SHP77 treated with DMSO at 0.1 percent for 48 hours (cell line): Measurements from ENCODE around the gene PLA2G5.
"Not testable (repeated sequence)": the region's sequence is repeated elsewhere in the genome, so short reads cannot be mapped to it uniquely, and the experiment has no call there.

Source experiments
- DNase-seq: peaks from one replicate; lab custom pipeline; 2025; lab: John Stamatoyannopoulos, UW

Gene PLA2G5

GRCh38 chr1:20119347-20119746, 49.4 kb downstream of the PLA2G5 start, which contains the start of gene PLA2G2D:
Gene PLA2G2D, minus strand, starts transcription at chr1:20119536. Its CDS starts 38 bp downstream, at chr1:20119498.
- no peak for DNase-seq

- DNase-seq: no peak
Observed at GRCh38 chr1:20120796-20121195, 50.8 kb downstream of the PLA2G5 start.

GRCh38 chr1:20123722-20124455, 53.9 kb downstream of the PLA2G5 start:
- DNase-seq: no peak

GRCh38 chr1:20124456-20125057, 54.6 kb downstream of the PLA2G5 start:
- DNase-seq: no peak

- no peak for DNase-seq
Observed at GRCh38 chr1:20125100-20125499, 55.1 kb downstream of the PLA2G5 start.

GRCh38 chr1:20126041-20126805, 56.2 kb downstream of the PLA2G5 start:
- no peak for DNase-seq

GRCh38 chr1:20126806-20127440, 56.9 kb downstream of the PLA2G5 start:
- no peak for DNase-seq

GRCh38 chr1:20130518-20130917, 60.5 kb downstream of the PLA2G5 start:
- DNase-seq: not testable (repeated sequence)

- DNase-seq: no peak
Observed at GRCh38 chr1:20134995-20135394, 65.0 kb downstream of the PLA2G5 start.

- no peak for DNase-seq
Observed at GRCh38 chr1:20136249-20136648, 66.3 kb downstream of the PLA2G5 start.

- DNase-seq: no peak
Observed at GRCh38 chr1:20137055-20137454, 67.1 kb downstream of the PLA2G5 start.

- DNase-seq: no peak
Observed at GRCh38 chr1:20137604-20138003, 67.6 kb downstream of the PLA2G5 start.

- DNase-seq: no peak
Observed at GRCh38 chr1:20138346-20138745, 68.4 kb downstream of the PLA2G5 start.

GRCh38 chr1:20138961-20139550, 69.1 kb downstream of the PLA2G5 start, which contains the start of gene PLA2G2F:
Gene PLA2G2F, plus strand, starts transcription at chr1:20139323. Its CDS starts 105 bp downstream, at chr1:20139428.
- no peak for DNase-seq

GRCh38 chr1:20139776-20140612, 70.0 kb downstream of the PLA2G5 start:
- no peak for DNase-seq

- DNase-seq: no peak
Observed at GRCh38 chr1:20141001-20141400, 71.0 kb downstream of the PLA2G5 start.

GRCh38 chr1:20141466-20141865, 71.5 kb downstream of the PLA2G5 start:
- no peak for DNase-seq
